Measurements from ENCODE around the gene TSTD1. TPM values are rescaled to one million over a fixed set of nuclear protein-coding genes. Genes with fewer than 3 reads are reported as not detected.
A peak's percentile ranks its signal among the peaks of the same experiment; 100 is the strongest.
"Not testable (repeated sequence)": the region's sequence is repeated elsewhere in the genome, so short reads cannot be mapped to it uniquely, and the experiment has no call there.

The TSTD1 gene
- total RNA-seq, 1 experiment from 2014 or later: 116 TPM

GRCh38 chr1:161019751-161020495, 18.8 kb downstream of the TSTD1 start:
- Histone ChIP-seq H3K9me3 (ENCODE audit: control insufficient read depth in 1 of 2, insufficient read depth in 1 of 2, low read depth in 1 of 2, low read length in 2 of 2) (no peaks in the 10 kb centered on the region), H3K27ac (ENCODE audit: low read depth, low read length) (peak overlapping the region; percentile 58; the same call in 1 of the 2 replicates), H4K20me1 (ENCODE audit: insufficient read depth) (0 out of 2 replicates have a peak, but pooled peaks cover 5% of the 10 kb centered on the region), H3K4me3 (replicated peaks in 1 of 2; ENCODE audit: low read depth in 1 of 2, low read length in 2 of 2) (peak overlapping the region; percentile 96 to 97), H3K27me3 (ENCODE audit: insufficient read depth, low read length) (no peaks in the 10 kb centered on the region), H3K9ac (ENCODE audit: low read length) (peak overlapping the region; percentile 98), H3K4me1 (ENCODE audit: control insufficient read depth in 1 of 2, insufficient read depth in 2 of 2, low read length in 2 of 2) (peaks cover 18 to 41% of the 10 kb centered on the region in 2 experiments), H3K4me2 (ENCODE audit: low read length) (peak overlapping the region; percentile 95), H2AFZ (ENCODE audit: low read depth, low read length, poor library complexity, severe bottlenecking) (no peak overlapping the region), H3K36me3 (ENCODE audit: control insufficient read depth in 1 of 2, insufficient read depth in 2 of 2, low read length in 2 of 2) (peaks cover 0 to 2% of the 10 kb centered on the region in 2 experiments; a peak in 1 of 4 replicates), H3K79me2 (ENCODE audit: insufficient read depth, low read length) (peaks cover 51% of the 10 kb centered on the region), H3K9me2 (ENCODE audit: insufficient read depth) (no peaks in the 10 kb centered on the region)
- DNase-seq (ENCODE audit: low read depth, low spot score): no peak
- BruUV-seq (replicated peaks): no TSS peak
- POLR2A ChIA-PET: interaction anchor here (0.8 to 3.0 kb wide), 7 partner anchors 8 to 113 kb away, joined by 3 to 24 read pairs (median 7); partner anchors contain the start of genes DEDD and TSTD1
- RAD21 ChIA-PET (ENCODE audit: low non-redundant PET in 1 of 2, low total read pairs in 2 of 2, uncharacterized antibody in 2 of 2, unreplicated experiment in 2 of 2): interaction anchor here in 1 of 2 experiments (1.2 kb wide), 1 partner anchor 22 kb away, joined by 4 read pairs; no protein-coding TSS in a partner anchor
- CTCF ChIA-PET: interaction anchor here (1.3 to 3.0 kb wide), 7 partner anchors 12 to 66 kb away, joined by 3 to 19 read pairs (median 6); partner anchors contain the start of genes ITLN2 and TSTD1
- no peak for TF ChIP-seq ZFX (IDR thresholded peaks at IDR 0.05)
- peak; percentile 26; the same call in 1 of the 2 replicates for TF ChIP-seq POLR2AphosphoS5 (IDR thresholded peaks at IDR 0.05; ENCODE audit: low read depth, low read length)
- ATAC-seq: no peak
- intact Hi-C loops (cut with micrococcal nuclease): loop anchor here (5.0 kb wide), 2 partner anchors 77 to 132 kb away; partner anchors contain the start of genes KLHDC9 and UFC1

- RAD21 ChIA-PET (ENCODE audit: low non-redundant PET in 1 of 2, low total read pairs in 2 of 2, uncharacterized antibody in 2 of 2, unreplicated experiment in 2 of 2); H3K4me3 ChIP-seq (replicated peaks in 1 of 2; ENCODE audit: low read depth in 1 of 2, low read length in 2 of 2); ATAC-seq; H3K27me3 ChIP-seq (ENCODE audit: insufficient read depth, low read length); H2AFZ ChIP-seq (ENCODE audit: low read depth, low read length, poor library complexity, severe bottlenecking); DNase-seq (ENCODE audit: low read depth, low spot score); H4K20me1 ChIP-seq (ENCODE audit: insufficient read depth); H3K9me2 ChIP-seq (ENCODE audit: insufficient read depth); H3K9ac ChIP-seq (ENCODE audit: low read length); H3K9me3 ChIP-seq (ENCODE audit: control insufficient read depth in 1 of 2, insufficient read depth in 1 of 2, low read depth in 1 of 2, low read length in 2 of 2); H3K27ac ChIP-seq (ENCODE audit: low read depth, low read length); BruUV-seq (replicated peaks); intact Hi-C loops (cut with micrococcal nuclease); H3K36me3 ChIP-seq (ENCODE audit: control insufficient read depth in 1 of 2, insufficient read depth in 2 of 2, low read length in 2 of 2): not testable (repeated sequence)
- peaks cover 56% of the 10 kb centered on the region for H3K79me2 ChIP-seq (ENCODE audit: insufficient read depth, low read length)
- peak overlapping the region; percentile 95 for H3K4me2 ChIP-seq (ENCODE audit: low read length)
- CTCF ChIA-PET: interaction anchor here (0.7 kb wide), 1 partner anchor 21 kb away, joined by 3 read pairs; no protein-coding TSS in a partner anchor
- H3K4me1 ChIP-seq (ENCODE audit: control insufficient read depth in 1 of 2, insufficient read depth in 2 of 2, low read length in 2 of 2): peaks cover 18 to 42% of the 10 kb centered on the region in 2 experiments
- POLR2A ChIA-PET: interaction anchor here (0.8 to 1.2 kb wide), 3 partner anchors 9 to 23 kb away, joined by 3 read pairs; partner anchors contain the start of gene TSTD1
These were observed 19.6 kb downstream of the TSTD1 start for GRCh38 chr1:161019111-161019660.
